Stomach (tissue), 4 donors: ENCODE measurements around the gene GPR149.

ENCODE experiments used
- POLR2AphosphoS5 ChIP-seq, 3 donors: sonication (generic); formaldehyde crosslinking; IDR thresholded peaks; one replicate each; pipeline ENCODE4 v1.6.1; 2016; ENCODE audit warnings: antibody characterized with exemption in 3 of 3
- TF ChIP-seq, protein P1 (sequence below), 7 experiments: fragments of 450-650 bp in 4 of 7; fragments of 200-600 bp in 3 of 7; sonication (generic) in 3 of 7; IDR thresholded peaks; one replicate each; pipeline ENCODE4 v1.5.1; 2016 to 2019; ENCODE audit warnings: antibody characterized with exemption in 7 of 7, control low read depth in 2 of 7, mild to moderate bottlenecking in 1 of 7

GRCh38 chr3:154304936-154305335, 125.1 kb downstream of the GPR149 start:
- no peak for TF ChIP-seq POLR2AphosphoS5 (IDR thresholded peaks at IDR 0.05)
- TF ChIP-seq, protein P1, sequence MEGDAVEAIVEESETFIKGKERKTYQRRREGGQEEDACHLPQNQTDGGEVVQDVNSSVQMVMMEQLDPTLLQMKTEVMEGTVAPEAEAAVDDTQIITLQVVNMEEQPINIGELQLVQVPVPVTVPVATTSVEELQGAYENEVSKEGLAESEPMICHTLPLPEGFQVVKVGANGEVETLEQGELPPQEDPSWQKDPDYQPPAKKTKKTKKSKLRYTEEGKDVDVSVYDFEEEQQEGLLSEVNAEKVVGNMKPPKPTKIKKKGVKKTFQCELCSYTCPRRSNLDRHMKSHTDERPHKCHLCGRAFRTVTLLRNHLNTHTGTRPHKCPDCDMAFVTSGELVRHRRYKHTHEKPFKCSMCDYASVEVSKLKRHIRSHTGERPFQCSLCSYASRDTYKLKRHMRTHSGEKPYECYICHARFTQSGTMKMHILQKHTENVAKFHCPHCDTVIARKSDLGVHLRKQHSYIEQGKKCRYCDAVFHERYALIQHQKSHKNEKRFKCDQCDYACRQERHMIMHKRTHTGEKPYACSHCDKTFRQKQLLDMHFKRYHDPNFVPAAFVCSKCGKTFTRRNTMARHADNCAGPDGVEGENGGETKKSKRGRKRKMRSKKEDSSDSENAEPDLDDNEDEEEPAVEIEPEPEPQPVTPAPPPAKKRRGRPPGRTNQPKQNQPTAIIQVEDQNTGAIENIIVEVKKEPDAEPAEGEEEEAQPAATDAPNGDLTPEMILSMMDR (IDR thresholded peaks at IDR 0.05): no peak
